Endothelial cell of umbilical vein (primary cell): ENCODE results near the gene NPPC. TPM values are rescaled to one million over a fixed set of nuclear protein-coding genes. Genes with fewer than 3 reads are reported as not detected.

Experiments
- BruUV-seq: library from RNA; stranded (reverse); fragments of 400-500 nt; replicated peaks from 2 replicates; lab custom pipeline; 2021; lab: Mats Ljungman, UMichigan
- CTCF ChIA-PET: fragments of 300-600, 350-600 bp; sonication (Branson Sonifier 250); formaldehyde crosslinking; loops from one replicate; lab custom pipeline; 2021; ENCODE audit warnings: antibody characterized with exemption, inconsistent platforms; lab: Charles Lee
- POLR2A ChIA-PET: fragments of 300-600, 350-600 bp; sonication (Branson Sonifier 250); formaldehyde crosslinking; loops from one replicate; lab custom pipeline; 2021; ENCODE audit warnings: antibody characterized with exemption, inconsistent platforms; lab: Charles Lee
- DNase-seq: peaks from one replicate; pipeline ENCODE4 v3.0.0-alpha.2; 2011; ENCODE audit warnings: low read depth, low spot score
- FAIRE-seq: peaks from 2 replicates; lab custom pipeline; 2011; peaks lifted over from hg19 to GRCh38; lab: Jason Lieb, UNC
- H2AFZ ChIP-seq: 2 replicates; pipeline ENCODE4 v1.6.0; 2012; ENCODE audit warnings: low read depth, low read length, control low read depth, inconsistent platforms
- H3K27ac ChIP-seq: 2 replicates; pipeline ENCODE4 v1.5.1; 2011; ENCODE audit warnings: low read depth, mild to moderate bottlenecking, control low read depth, low read length, moderate library complexity; ENCODE audit not compliant: insufficient read depth
- H3K27me3 ChIP-seq, 2 experiments: 2 replicates each; pipeline versions ENCODE4 v1.6.0 to v1.6.1; 2011; ENCODE audit warnings: low read length in 2 of 2, mixed read lengths in 1 of 2; ENCODE audit not compliant: control insufficient read depth in 2 of 2, insufficient read depth in 2 of 2
- H3K36me3 ChIP-seq, 2 experiments: 2 replicates in 1 of 2; 3 replicates in 1 of 2; pipeline ENCODE4 v1.5.1; 2011; ENCODE audit warnings: low read length in 2 of 2, mild to moderate bottlenecking in 1 of 2, moderate library complexity in 1 of 2; ENCODE audit not compliant: control insufficient read depth in 2 of 2, insufficient read depth in 2 of 2; ENCODE audit errors: extremely low read depth in 1 of 2
- H3K4me1 ChIP-seq: 3 replicates; pipeline ENCODE4 v1.5.1; 2011; ENCODE audit warnings: mild to moderate bottlenecking, low read length; ENCODE audit not compliant: control insufficient read depth, insufficient read depth; ENCODE audit errors: extremely low read depth
- H3K4me2 ChIP-seq: 2 replicates; pipeline ENCODE4 v1.6.1; 2011; ENCODE audit warnings: low read length, control low read depth, mixed read lengths; ENCODE audit not compliant: insufficient read depth
- H3K4me3 ChIP-seq, 3 experiments: fragments of 200-600 bp in 1 of 3; sonication (generic), shearing (Covaris generic) in 1 of 3; replicated peaks in 1 of 3; 2 replicates each; pipeline ENCODE4 v1.5.1; 2011 to 2016; ENCODE audit warnings: control low read depth in 3 of 3, low read length in 3 of 3, mild to moderate bottlenecking in 2 of 3, inconsistent platforms in 1 of 3, low read depth in 1 of 3, moderate library complexity in 1 of 3; ENCODE audit not compliant: insufficient read depth in 1 of 3
- H3K79me2 ChIP-seq: 2 replicates; pipeline ENCODE4 v1.6.0; 2012; ENCODE audit warnings: low read length, inconsistent platforms; ENCODE audit not compliant: control insufficient read depth, insufficient read depth
- H3K9ac ChIP-seq: replicated peaks from 2 replicates; pipeline ENCODE3; 2011; ENCODE audit warnings: low read length, control low read depth; ENCODE audit not compliant: insufficient read depth; ENCODE audit errors: extremely low read depth
- H3K9me1 ChIP-seq: replicated peaks from 3 replicates; pipeline ENCODE4 v1.6.0; 2011; ENCODE audit warnings: mild to moderate bottlenecking, low read length; ENCODE audit not compliant: control insufficient read depth, insufficient read depth; ENCODE audit errors: extremely low read depth
- H3K9me3 ChIP-seq: replicated peaks from 2 replicates; pipeline ENCODE4 v1.5.1; 2012; ENCODE audit warnings: low read length, inconsistent platforms; ENCODE audit not compliant: control insufficient read depth, insufficient read depth
- H4K20me1 ChIP-seq: replicated peaks from 2 replicates; pipeline ENCODE3; 2011; ENCODE audit warnings: mild to moderate bottlenecking, low read length; ENCODE audit not compliant: control insufficient read depth, insufficient read depth; ENCODE audit errors: extremely low read depth
- EZH2 ChIP-seq: IDR thresholded peaks from 2 replicates; pipeline ENCODE4 v1.6.1; 2012; ENCODE audit warnings: borderline replicate concordance, low read depth, mild to moderate bottlenecking, moderate library complexity, low read length, inconsistent platforms; ENCODE audit not compliant: severe bottlenecking
- FOS ChIP-seq: IDR thresholded peaks from 2 replicates; pipeline ENCODE4 v1.6.1; 2011; ENCODE audit warnings: mild to moderate bottlenecking, low read length, moderate library complexity, borderline replicate concordance; ENCODE audit not compliant: insufficient read depth
- GATA2 ChIP-seq: IDR thresholded peaks from 2 replicates; pipeline ENCODE4 v1.7.0; 2011; ENCODE audit warnings: low read depth, mild to moderate bottlenecking, moderate library complexity, mixed read lengths, low read length; ENCODE audit not compliant: insufficient read length, insufficient read depth
- JUN ChIP-seq: IDR thresholded peaks from 2 replicates; pipeline ENCODE4 v1.6.1; 2011; ENCODE audit warnings: borderline replicate concordance, low read depth; ENCODE audit not compliant: insufficient read length, insufficient read depth
- MYC ChIP-seq: IDR thresholded peaks from one replicate; pipeline ENCODE4 v1.6.1; 2011; ENCODE audit warnings: mild to moderate bottlenecking, low read depth, low read length
- POLR2A ChIP-seq: IDR thresholded peaks from 2 replicates; pipeline ENCODE4 v1.6.1; 2012; ENCODE audit warnings: low read depth, mild to moderate bottlenecking, control low read depth, low read length
- dilution Hi-C: fragments of 300-500 bp; cut with MboI; formaldehyde crosslinking; loops from one replicate; pipeline ENCODE4 v1.15.0; 2019; ENCODE audit warnings: low sequenced_read_pairs; ENCODE audit not compliant: extremely low pct_ligation_motif_present
- intact Hi-C: fragments of 100-400 bp; cut with micrococcal nuclease; formaldehyde crosslinking; loops from one replicate; pipeline ENCODE4 v1.10.0; 2022
- polyA plus RNA-seq, 4 experiments: library from polyadenylated mRNA; depleted of rRNA in 3 of 4; stranded (reverse) in 3 of 4; unstranded in 1 of 4; fragments of >200 nt; gene quantifications; 2 replicates each; pipeline versions ENCODE4 v1.2.1 to v1.2.3, GENCODE V29; 2011 to 2012; ENCODE audit warnings: missing spikeins in 1 of 4
- total RNA-seq: library from RNA; stranded (reverse); gene quantifications from 2 replicates; pipeline ENCODE4 v1.2.3, GENCODE V29; 2021
- TF ChIP-seq, protein P1 (sequence below): IDR thresholded peaks from 2 replicates; pipeline ENCODE4 v1.6.1; 2011; ENCODE audit not compliant: insufficient read depth, insufficient read length
- TF ChIP-seq, protein P2 (sequence below), 2 donors: IDR thresholded peaks; 1 replicate in 1 of 2; 2 replicates in 1 of 2; pipeline ENCODE4 v1.5.1; 2011; ENCODE audit warnings: low read length in 2 of 2, mild to moderate bottlenecking in 2 of 2, moderate library complexity in 2 of 2, control low read depth in 1 of 2, inconsistent platforms in 1 of 2, low read depth in 1 of 2; ENCODE audit not compliant: insufficient read depth in 1 of 2; ENCODE audit errors: extremely low read depth in 1 of 2

Gene NPPC
- total and polyA plus RNA-seq, 2 donors (not counting 3 experiments of a cell fraction or from before 2014, with no cell fraction given), result not detected

DNA sequence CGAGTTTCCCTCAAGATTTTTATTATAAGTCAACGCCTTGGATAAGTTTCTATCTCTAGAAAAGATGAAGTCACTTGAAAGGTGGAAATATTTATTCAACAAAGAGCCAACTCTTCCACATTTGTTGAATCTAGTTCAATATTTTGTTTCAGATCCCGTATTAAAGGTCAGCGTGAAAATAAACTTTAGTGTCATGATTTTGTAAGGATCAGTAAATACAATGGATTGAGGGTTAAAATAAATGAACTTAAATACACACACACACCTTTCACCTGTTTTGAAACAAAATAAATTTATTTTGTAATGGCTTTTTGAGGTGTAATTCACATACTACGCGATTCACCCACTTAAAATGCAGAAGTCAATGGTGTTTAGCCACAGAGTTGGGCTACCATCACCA, 16.0 kb upstream of the NPPC start:
- Histone ChIP-seq H3K9me3 (no peaks in the 10 kb centered on the region), H4K20me1 (no peaks in the 10 kb centered on the region), H3K9ac (no peak overlapping the region), H3K36me3 (no peaks in the 10 kb centered on the region), H3K27ac (no peak overlapping the region), H3K4me3 (no peak overlapping the region), H3K27me3 (peaks cover 0 to 8% of the 10 kb centered on the region in 2 experiments), H2AFZ (no peak overlapping the region), H3K4me1 (no peaks in the 10 kb centered on the region), H3K4me2 (no peak overlapping the region), H3K79me2 (no peaks in the 10 kb centered on the region), H3K9me1 (no peaks in the 10 kb centered on the region)
- no TSS peak for BruUV-seq
- ChIA-PET POLR2A (no interaction called here), CTCF (interaction anchor here (2.1 kb wide), 1 partner anchor 200 kb away, joined by 8 read pairs; no protein-coding TSS in a partner anchor)
- no peak for DNase-seq
- dilution Hi-C loops (no loop called here), intact Hi-C loops (no loop called here)
- TF ChIP-seq, protein P1, sequence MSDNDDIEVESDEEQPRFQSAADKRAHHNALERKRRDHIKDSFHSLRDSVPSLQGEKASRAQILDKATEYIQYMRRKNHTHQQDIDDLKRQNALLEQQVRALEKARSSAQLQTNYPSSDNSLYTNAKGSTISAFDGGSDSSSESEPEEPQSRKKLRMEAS, result no peak
- TF ChIP-seq GATA2, result no peak
- no peak for TF ChIP-seq MYC
- no peak for TF ChIP-seq FOS
- no peak for TF ChIP-seq POLR2A
- TF ChIP-seq EZH2, result no peak
- TF ChIP-seq, protein P2, sequence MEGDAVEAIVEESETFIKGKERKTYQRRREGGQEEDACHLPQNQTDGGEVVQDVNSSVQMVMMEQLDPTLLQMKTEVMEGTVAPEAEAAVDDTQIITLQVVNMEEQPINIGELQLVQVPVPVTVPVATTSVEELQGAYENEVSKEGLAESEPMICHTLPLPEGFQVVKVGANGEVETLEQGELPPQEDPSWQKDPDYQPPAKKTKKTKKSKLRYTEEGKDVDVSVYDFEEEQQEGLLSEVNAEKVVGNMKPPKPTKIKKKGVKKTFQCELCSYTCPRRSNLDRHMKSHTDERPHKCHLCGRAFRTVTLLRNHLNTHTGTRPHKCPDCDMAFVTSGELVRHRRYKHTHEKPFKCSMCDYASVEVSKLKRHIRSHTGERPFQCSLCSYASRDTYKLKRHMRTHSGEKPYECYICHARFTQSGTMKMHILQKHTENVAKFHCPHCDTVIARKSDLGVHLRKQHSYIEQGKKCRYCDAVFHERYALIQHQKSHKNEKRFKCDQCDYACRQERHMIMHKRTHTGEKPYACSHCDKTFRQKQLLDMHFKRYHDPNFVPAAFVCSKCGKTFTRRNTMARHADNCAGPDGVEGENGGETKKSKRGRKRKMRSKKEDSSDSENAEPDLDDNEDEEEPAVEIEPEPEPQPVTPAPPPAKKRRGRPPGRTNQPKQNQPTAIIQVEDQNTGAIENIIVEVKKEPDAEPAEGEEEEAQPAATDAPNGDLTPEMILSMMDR (IDR thresholded peaks at IDR 0.05; ENCODE audit: extremely low read depth in 1 of 2, insufficient read depth in 1 of 2, low read depth in 1 of 2, low read length in 2 of 2), result no peak
- TF ChIP-seq JUN, result no peak
- FAIRE-seq, result no peak
